Measurements from ENCODE around the gene MEAF6. TPM values are rescaled to one million over a fixed set of nuclear protein-coding genes. Genes with fewer than 3 reads are reported as not detected.

Gene MEAF6
- total and polyA plus RNA-seq, 2 experiments from 2014 or later = 60.1 to 64.5 TPM

DNA sequence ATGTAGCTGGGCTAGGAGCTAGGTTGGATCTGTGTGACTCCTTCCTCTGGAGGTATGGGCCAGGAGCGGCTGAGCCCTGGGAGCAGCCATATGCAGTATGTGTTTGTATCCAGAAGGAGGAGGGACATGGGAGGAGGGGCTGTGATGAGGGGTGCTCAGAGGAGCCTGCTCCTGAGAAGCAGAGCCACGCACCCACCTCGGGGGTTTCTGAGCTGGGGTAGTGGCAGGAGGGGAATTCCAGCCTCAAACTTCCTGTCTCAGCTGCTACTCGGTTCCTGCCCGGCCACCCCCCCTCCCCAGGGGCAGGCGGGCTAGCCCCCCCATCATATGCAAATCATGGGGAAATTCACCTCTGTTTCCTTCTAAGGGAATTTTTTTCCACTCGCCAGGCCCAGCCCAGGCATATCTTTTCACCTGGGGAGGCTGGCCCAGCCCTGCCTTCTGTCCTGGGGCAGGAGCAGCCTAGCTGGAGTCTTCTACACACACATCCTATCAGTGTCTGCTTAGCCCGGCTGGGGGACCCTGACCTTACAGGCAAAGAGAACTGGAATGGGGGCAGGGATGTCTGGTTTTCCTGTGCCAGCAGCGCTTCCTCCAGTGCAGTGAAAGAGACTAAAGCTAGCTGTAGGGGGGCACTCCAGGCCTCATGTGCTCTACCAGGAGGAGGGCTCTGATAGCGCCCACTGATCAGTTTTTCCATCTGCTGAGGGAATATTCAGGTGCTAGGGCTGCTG, 37.2 kb downstream of the MEAF6 start:
- Histone ChIP-seq H3K36me3 (ENCODE audit: insufficient read depth) (no peaks in the 10 kb centered on the region), H3K79me2 (replicated peaks; ENCODE audit: insufficient read depth) (peaks cover 29% of the 10 kb centered on the region), H3K27me3 (ENCODE audit: insufficient read depth) (peaks cover 15% of the 10 kb centered on the region), H3K9me2 (ENCODE audit: insufficient read depth) (no peaks in the 10 kb centered on the region), H3K4me2 (peak overlapping the region; percentile 94), H3K4me3 (peak overlapping the region; percentile 42), H3F3A (replicated peaks; ENCODE audit: low read depth) (no peaks in the 10 kb centered on the region), H2AFZ (no peak overlapping the region), H4K20me1 (replicated peaks; ENCODE audit: insufficient read depth) (no peaks in the 10 kb centered on the region; the same call in 1 of the 2 replicates), H3K27ac (ENCODE audit: low read depth) (peak overlapping the region; percentile 90), H3K4me1 (ENCODE audit: insufficient read depth) (peaks cover 45% of the 10 kb centered on the region)
- Mint-ChIP-seq H3K4me1 (peaks cover 49% of the 10 kb centered on the region), H3K4me3 (peak overlapping the region; percentile 59), H3K9me3 (no peaks in the 10 kb centered on the region), H3K27ac (peak overlapping the region; percentile 95), H3K27me3 (ENCODE audit: insufficient read depth, low read depth, poor library complexity) (peaks cover 22% of the 10 kb centered on the region), H3K36me3 (ENCODE audit: low read depth) (peaks cover 41% of the 10 kb centered on the region)
- TF ChIP-seq, protein P1, sequence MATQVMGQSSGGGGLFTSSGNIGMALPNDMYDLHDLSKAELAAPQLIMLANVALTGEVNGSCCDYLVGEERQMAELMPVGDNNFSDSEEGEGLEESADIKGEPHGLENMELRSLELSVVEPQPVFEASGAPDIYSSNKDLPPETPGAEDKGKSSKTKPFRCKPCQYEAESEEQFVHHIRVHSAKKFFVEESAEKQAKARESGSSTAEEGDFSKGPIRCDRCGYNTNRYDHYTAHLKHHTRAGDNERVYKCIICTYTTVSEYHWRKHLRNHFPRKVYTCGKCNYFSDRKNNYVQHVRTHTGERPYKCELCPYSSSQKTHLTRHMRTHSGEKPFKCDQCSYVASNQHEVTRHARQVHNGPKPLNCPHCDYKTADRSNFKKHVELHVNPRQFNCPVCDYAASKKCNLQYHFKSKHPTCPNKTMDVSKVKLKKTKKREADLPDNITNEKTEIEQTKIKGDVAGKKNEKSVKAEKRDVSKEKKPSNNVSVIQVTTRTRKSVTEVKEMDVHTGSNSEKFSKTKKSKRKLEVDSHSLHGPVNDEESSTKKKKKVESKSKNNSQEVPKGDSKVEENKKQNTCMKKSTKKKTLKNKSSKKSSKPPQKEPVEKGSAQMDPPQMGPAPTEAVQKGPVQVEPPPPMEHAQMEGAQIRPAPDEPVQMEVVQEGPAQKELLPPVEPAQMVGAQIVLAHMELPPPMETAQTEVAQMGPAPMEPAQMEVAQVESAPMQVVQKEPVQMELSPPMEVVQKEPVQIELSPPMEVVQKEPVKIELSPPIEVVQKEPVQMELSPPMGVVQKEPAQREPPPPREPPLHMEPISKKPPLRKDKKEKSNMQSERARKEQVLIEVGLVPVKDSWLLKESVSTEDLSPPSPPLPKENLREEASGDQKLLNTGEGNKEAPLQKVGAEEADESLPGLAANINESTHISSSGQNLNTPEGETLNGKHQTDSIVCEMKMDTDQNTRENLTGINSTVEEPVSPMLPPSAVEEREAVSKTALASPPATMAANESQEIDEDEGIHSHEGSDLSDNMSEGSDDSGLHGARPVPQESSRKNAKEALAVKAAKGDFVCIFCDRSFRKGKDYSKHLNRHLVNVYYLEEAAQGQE (IDR thresholded peaks at IDR 0.05; ENCODE audit: unreplicated experiment) = no peak
- TF ChIP-seq POLR2AphosphoS5 (IDR thresholded peaks at IDR 0.05; ENCODE audit: low read depth) (no peak), EZH2 (IDR thresholded peaks at IDR 0.05; ENCODE audit: low read depth, unreplicated experiment) (no peak), ZNF331 (CRISPR knock-in tag; IDR thresholded peaks at IDR 0.05; ENCODE audit: low read depth) (no peak)
- DNase-seq (ENCODE audit: low spot score) (peak; percentile 69), ATAC-seq (peak; percentile 36)

DNA sequence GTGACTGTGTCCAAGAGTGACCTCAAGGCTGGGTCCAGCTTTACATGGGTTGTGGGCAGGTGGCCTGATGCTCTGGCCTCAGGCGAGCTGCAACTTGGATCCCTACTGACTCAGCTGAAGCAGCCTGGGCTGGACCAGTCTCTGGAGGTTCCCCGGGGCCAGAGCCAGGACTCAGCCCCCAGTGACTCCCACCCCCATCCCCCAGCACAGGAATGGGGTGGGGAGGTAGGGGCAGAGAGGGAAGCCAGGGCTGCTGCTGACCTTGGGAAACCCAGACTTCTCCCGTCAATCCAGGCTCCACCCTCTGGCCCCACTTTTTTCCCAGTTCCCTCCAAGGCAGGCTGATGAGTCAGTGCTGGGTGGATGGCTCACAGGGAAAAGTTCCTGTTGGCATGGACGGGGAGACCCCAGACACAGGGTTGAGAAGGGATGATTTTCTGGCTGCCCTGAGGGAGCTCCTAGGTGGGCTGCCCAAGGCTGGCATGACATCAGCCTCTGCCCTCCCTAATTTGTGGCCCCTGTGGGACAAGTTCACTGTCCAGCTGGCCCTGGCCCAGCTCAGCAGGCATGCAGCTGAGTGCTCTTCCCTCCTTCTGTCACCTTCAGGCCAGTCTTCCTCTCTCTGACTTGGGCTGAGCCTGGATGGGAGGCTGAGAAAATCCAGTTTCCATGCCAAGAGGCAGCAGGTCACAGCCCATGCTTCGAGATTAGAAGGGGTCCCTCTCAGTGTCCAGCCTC, 37.9 kb downstream of the MEAF6 start:
- no peaks in the 10 kb centered on the region for H3K9me3 Mint-ChIP-seq
- peak overlapping the region; percentile 79 for H3K4me3 Mint-ChIP-seq
- no peak overlapping the region for H2AFZ ChIP-seq
- H3K27me3 Mint-ChIP-seq (ENCODE audit: insufficient read depth, low read depth, poor library complexity) = peaks cover 25% of the 10 kb centered on the region
- DNase-seq (ENCODE audit: low spot score) = no peak
- H3K4me1 Mint-ChIP-seq = peaks cover 56% of the 10 kb centered on the region
- peaks cover 35% of the 10 kb centered on the region for H3K36me3 Mint-ChIP-seq (ENCODE audit: low read depth)
- peaks cover 52% of the 10 kb centered on the region for H3K4me1 ChIP-seq (ENCODE audit: insufficient read depth)
- no peak for ATAC-seq
- no peaks in the 10 kb centered on the region for H3K36me3 ChIP-seq (ENCODE audit: insufficient read depth)
- peak overlapping the region; percentile 77 for H3K4me3 ChIP-seq
- peak overlapping the region; percentile 95 for H3K27ac Mint-ChIP-seq
- peaks cover 15% of the 10 kb centered on the region for H3K27me3 ChIP-seq (ENCODE audit: insufficient read depth)
- H3K79me2 ChIP-seq (replicated peaks; ENCODE audit: insufficient read depth) = peaks cover 29% of the 10 kb centered on the region
- no peaks in the 10 kb centered on the region for H3K9me2 ChIP-seq (ENCODE audit: insufficient read depth)
- H3K4me2 ChIP-seq = peak overlapping the region; percentile 94
- no peaks in the 10 kb centered on the region for H3F3A ChIP-seq (replicated peaks; ENCODE audit: low read depth)
- peak overlapping the region; percentile 90 for H3K27ac ChIP-seq (ENCODE audit: low read depth)
- no peaks in the 10 kb centered on the region for H4K20me1 ChIP-seq (replicated peaks; ENCODE audit: insufficient read depth)
- TF ChIP-seq EZH2phosphoT487 (IDR thresholded peaks at IDR 0.05; ENCODE audit: unreplicated experiment) (no peak), NANOG (IDR thresholded peaks at IDR 0.05; ENCODE audit: borderline replicate concordance) (no peak), ZNF331 (CRISPR knock-in tag; IDR thresholded peaks at IDR 0.05; ENCODE audit: low read depth) (no peak), STAT1 (IDR thresholded peaks at IDR 0.05; ENCODE audit: unreplicated experiment) (no peak)
- TF ChIP-seq, protein P2, sequence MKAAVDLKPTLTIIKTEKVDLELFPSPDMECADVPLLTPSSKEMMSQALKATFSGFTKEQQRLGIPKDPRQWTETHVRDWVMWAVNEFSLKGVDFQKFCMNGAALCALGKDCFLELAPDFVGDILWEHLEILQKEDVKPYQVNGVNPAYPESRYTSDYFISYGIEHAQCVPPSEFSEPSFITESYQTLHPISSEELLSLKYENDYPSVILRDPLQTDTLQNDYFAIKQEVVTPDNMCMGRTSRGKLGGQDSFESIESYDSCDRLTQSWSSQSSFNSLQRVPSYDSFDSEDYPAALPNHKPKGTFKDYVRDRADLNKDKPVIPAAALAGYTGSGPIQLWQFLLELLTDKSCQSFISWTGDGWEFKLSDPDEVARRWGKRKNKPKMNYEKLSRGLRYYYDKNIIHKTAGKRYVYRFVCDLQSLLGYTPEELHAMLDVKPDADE (IDR thresholded peaks at IDR 0.05) = no peak
- TF ChIP-seq, protein P3, sequence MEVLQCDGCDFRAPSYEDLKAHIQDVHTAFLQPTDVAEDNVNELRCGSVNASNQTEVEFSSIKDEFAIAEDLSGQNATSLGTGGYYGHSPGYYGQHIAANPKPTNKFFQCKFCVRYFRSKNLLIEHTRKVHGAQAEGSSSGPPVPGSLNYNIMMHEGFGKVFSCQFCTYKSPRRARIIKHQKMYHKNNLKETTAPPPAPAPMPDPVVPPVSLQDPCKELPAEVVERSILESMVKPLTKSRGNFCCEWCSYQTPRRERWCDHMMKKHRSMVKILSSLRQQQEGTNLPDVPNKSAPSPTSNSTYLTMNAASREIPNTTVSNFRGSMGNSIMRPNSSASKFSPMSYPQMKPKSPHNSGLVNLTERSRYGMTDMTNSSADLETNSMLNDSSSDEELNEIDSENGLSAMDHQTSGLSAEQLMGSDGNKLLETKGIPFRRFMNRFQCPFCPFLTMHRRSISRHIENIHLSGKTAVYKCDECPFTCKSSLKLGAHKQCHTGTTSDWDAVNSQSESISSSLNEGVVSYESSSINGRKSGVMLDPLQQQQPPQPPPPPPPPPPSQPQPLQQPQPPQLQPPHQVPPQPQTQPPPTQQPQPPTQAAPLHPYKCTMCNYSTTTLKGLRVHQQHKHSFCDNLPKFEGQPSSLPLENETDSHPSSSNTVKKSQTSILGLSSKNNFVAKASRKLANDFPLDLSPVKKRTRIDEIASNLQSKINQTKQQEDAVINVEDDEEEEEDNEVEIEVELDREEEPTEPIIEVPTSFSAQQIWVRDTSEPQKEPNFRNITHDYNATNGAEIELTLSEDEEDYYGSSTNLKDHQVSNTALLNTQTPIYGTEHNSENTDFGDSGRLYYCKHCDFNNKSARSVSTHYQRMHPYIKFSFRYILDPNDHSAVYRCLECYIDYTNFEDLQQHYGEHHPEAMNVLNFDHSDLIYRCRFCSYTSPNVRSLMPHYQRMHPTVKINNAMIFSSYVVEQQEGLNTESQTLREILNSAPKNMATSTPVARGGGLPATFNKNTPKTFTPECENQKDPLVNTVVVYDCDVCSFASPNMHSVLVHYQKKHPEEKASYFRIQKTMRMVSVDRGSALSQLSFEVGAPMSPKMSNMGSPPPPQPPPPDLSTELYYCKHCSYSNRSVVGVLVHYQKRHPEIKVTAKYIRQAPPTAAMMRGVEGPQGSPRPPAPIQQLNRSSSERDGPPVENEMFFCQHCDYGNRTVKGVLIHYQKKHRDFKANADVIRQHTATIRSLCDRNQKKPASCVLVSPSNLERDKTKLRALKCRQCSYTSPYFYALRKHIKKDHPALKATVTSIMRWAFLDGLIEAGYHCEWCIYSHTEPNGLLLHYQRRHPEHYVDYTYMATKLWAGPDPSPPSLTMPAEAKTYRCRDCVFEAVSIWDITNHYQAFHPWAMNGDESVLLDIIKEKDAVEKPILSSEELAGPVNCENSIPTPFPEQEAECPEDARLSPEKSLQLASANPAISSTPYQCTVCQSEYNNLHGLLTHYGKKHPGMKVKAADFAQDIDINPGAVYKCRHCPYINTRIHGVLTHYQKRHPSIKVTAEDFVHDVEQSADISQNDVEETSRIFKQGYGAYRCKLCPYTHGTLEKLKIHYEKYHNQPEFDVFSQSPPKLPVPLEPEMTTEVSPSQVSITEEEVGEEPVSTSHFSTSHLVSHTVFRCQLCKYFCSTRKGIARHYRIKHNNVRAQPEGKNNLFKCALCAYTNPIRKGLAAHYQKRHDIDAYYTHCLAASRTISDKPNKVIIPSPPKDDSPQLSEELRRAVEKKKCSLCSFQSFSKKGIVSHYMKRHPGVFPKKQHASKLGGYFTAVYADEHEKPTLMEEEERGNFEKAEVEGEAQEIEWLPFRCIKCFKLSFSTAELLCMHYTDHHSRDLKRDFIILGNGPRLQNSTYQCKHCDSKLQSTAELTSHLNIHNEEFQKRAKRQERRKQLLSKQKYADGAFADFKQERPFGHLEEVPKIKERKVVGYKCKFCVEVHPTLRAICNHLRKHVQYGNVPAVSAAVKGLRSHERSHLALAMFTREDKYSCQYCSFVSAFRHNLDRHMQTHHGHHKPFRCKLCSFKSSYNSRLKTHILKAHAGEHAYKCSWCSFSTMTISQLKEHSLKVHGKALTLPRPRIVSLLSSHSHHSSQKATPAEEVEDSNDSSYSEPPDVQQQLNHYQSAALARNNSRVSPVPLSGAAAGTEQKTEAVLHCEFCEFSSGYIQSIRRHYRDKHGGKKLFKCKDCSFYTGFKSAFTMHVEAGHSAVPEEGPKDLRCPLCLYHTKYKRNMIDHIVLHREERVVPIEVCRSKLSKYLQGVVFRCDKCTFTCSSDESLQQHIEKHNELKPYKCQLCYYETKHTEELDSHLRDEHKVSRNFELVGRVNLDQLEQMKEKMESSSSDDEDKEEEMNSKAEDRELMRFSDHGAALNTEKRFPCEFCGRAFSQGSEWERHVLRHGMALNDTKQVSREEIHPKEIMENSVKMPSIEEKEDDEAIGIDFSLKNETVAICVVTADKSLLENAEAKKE (CRISPR knock-in tag; IDR thresholded peaks at IDR 0.05) = no peak
